ENCODE results near the gene RAX.

Gene RAX

GRCh38 chr18:59228351-59228750, 44.9 kb downstream of the RAX start:
- Mint-ChIP-seq H3K4me1 (no peaks in the 10 kb centered on the region), H3K4me3 (no peak overlapping the region), H3K36me3 (ENCODE audit: low read depth) (no peaks in the 10 kb centered on the region), H3K9me3 (no peaks in the 10 kb centered on the region), H3K27ac (no peak overlapping the region), H3K27me3 (ENCODE audit: low read depth, poor library complexity) (peaks cover 91% of the 10 kb centered on the region)
- TF ChIP-seq, protein P1, sequence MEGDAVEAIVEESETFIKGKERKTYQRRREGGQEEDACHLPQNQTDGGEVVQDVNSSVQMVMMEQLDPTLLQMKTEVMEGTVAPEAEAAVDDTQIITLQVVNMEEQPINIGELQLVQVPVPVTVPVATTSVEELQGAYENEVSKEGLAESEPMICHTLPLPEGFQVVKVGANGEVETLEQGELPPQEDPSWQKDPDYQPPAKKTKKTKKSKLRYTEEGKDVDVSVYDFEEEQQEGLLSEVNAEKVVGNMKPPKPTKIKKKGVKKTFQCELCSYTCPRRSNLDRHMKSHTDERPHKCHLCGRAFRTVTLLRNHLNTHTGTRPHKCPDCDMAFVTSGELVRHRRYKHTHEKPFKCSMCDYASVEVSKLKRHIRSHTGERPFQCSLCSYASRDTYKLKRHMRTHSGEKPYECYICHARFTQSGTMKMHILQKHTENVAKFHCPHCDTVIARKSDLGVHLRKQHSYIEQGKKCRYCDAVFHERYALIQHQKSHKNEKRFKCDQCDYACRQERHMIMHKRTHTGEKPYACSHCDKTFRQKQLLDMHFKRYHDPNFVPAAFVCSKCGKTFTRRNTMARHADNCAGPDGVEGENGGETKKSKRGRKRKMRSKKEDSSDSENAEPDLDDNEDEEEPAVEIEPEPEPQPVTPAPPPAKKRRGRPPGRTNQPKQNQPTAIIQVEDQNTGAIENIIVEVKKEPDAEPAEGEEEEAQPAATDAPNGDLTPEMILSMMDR (IDR thresholded peaks at IDR 0.05): no peak
- DNase-seq: no peak

- Mint-ChIP-seq H3K9me3 (no peaks in the 10 kb centered on the region), H3K27ac (no peak overlapping the region), H3K36me3 (ENCODE audit: low read depth) (no peaks in the 10 kb centered on the region), H3K4me3 (no peak overlapping the region), H3K27me3 (ENCODE audit: low read depth, poor library complexity) (peaks cover 100% of the 10 kb centered on the region), H3K4me1 (peaks cover 19% of the 10 kb centered on the region)
- DNase-seq: no peak
- TF ChIP-seq, protein P1 (IDR thresholded peaks at IDR 0.05): no peak
Measured at GRCh38 chr18:59222341-59222740, 50.9 kb downstream of the RAX start.

GRCh38 chr18:59220784-59221765, 52.2 kb downstream of the RAX start:
- no peak overlapping the region for H3K27ac Mint-ChIP-seq
- no peaks in the 10 kb centered on the region for H3K36me3 Mint-ChIP-seq (ENCODE audit: low read depth)
- H3K4me3 Mint-ChIP-seq: peak overlapping the region; percentile 81
- H3K4me1 Mint-ChIP-seq: peaks cover 19% of the 10 kb centered on the region
- DNase-seq: peak; percentile 43
- H3K9me3 Mint-ChIP-seq: no peaks in the 10 kb centered on the region
- TF ChIP-seq, protein P1 (IDR thresholded peaks at IDR 0.05): no peak
- H3K27me3 Mint-ChIP-seq (ENCODE audit: low read depth, poor library complexity): peaks cover 100% of the 10 kb centered on the region

GRCh38 chr18:59220164-59220783, 53.0 kb downstream of the RAX start:
- TF ChIP-seq, protein P1 (IDR thresholded peaks at IDR 0.05): no peak
- H3K4me1 Mint-ChIP-seq: peaks cover 19% of the 10 kb centered on the region
- no peak overlapping the region for H3K27ac Mint-ChIP-seq
- H3K9me3 Mint-ChIP-seq: no peaks in the 10 kb centered on the region
- H3K36me3 Mint-ChIP-seq (ENCODE audit: low read depth): no peaks in the 10 kb centered on the region
- H3K27me3 Mint-ChIP-seq (ENCODE audit: low read depth, poor library complexity): peaks cover 100% of the 10 kb centered on the region
- peak; percentile 55 for DNase-seq
- H3K4me3 Mint-ChIP-seq: peak overlapping the region; percentile 81

DNA sequence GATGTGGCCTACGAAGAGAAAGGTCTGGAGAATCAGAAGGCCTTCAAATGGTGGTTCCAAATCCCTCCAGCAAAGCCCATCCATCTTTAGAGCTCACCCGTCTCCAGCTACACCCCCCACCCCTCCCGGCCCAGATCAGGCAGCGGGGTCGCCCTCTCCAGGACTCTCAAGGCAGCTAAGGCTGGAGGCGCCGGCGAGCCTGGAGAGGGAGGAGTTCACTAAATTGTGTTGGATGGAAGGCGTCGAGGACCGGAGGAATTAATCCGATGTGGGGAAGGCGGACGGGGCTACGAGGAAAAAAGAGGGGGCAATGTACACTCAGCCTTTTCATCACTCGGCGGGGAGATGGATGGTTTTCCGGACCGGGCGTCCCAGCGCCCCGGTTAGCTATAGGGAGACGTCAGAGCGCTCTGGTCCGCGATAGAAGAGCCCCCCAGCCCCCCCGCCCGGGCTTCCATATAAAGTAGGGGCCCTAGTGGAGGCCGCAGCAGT, 53.5 kb downstream of the RAX start, which contains the start of gene GRP:
Gene GRP (plus strand): TSS at position 487 of the 492 bp plus-strand sequence. CDS start 108 bp downstream, outside the sequence.
- peaks cover 100% of the 10 kb centered on the region for H3K27me3 Mint-ChIP-seq (ENCODE audit: low read depth, poor library complexity)
- no peaks in the 10 kb centered on the region for H3K36me3 Mint-ChIP-seq (ENCODE audit: low read depth)
- TF ChIP-seq, protein P1 (IDR thresholded peaks at IDR 0.05): no peak

More for the DNA sequence above, 53.5 kb downstream of the RAX start, which contains the start of gene GRP:
- peak; percentile 23 for DNase-seq
- H3K27ac Mint-ChIP-seq: no peak within 1 kb of the TSS
- H3K4me1 Mint-ChIP-seq: peaks cover 19% of the 10 kb centered on the region
- peak within 1 kb of the TSS; percentile 81 for H3K4me3 Mint-ChIP-seq
- H3K9me3 Mint-ChIP-seq: no peaks in the 10 kb centered on the region
